H1 (cell line): ENCODE measurements around the gene TRAPPC11. TPM values are rescaled to one million over a fixed set of nuclear protein-coding genes. Genes with fewer than 3 reads are reported as not detected.

Experiments used
- CTCF ChIA-PET: fragments of 300-600 bp; sonication (Branson Sonifier 250); formaldehyde crosslinking; loops from one replicate; lab custom pipeline; 2021; ENCODE audit not compliant: partially characterized antibody; lab: Charles Lee
- POLR2A ChIA-PET: fragments of 300-600 bp; sonication (Branson Sonifier 250); formaldehyde crosslinking; loops from one replicate; lab custom pipeline; 2021; ENCODE audit warnings: inconsistent platforms; ENCODE audit not compliant: partially characterized antibody; lab: Charles Lee
- DNase-seq, 2 experiments: peaks; one replicate each; pipeline versions ENCODE4 v3.0.0 to v3.0.0-alpha.2; 2010 to 2022; ENCODE audit warnings: low spot score in 2 of 2, low read depth in 1 of 2, mixed read lengths in 1 of 2
- FAIRE-seq: peaks from 2 replicates; lab custom pipeline; 2011; peaks lifted over from hg19 to GRCh38; lab: Jason Lieb, UNC
- H2AFZ ChIP-seq: 2 replicates; pipeline ENCODE4 v1.8.1; 2012; ENCODE audit warnings: low read length, inconsistent platforms
- H2AK5ac ChIP-seq: 2 replicates; pipeline ENCODE4 v1.6.1; 2013; ENCODE audit warnings: low read depth, low read length
- H2BK120ac ChIP-seq: replicated peaks from 2 replicates; pipeline ENCODE3; 2013; ENCODE audit warnings: low read depth, low read length, inconsistent platforms
- H2BK12ac ChIP-seq: 2 replicates; pipeline ENCODE4 v1.6.1; 2013; ENCODE audit warnings: low read depth, low read length
- H2BK15ac ChIP-seq: 2 replicates; pipeline ENCODE4 v1.6.1; 2013; ENCODE audit warnings: low read length
- H2BK20ac ChIP-seq: 2 replicates; pipeline ENCODE4 v1.6.1; 2013; ENCODE audit warnings: low read length
- H2BK5ac ChIP-seq: 2 replicates; pipeline ENCODE4 v1.6.1; 2013; ENCODE audit warnings: low read depth, low read length
- H3K14ac ChIP-seq: 2 replicates; pipeline ENCODE4 v1.6.1; 2013; ENCODE audit warnings: inconsistent platforms; ENCODE audit not compliant: insufficient read length
- H3K18ac ChIP-seq: 2 replicates; pipeline ENCODE4 v1.6.1; 2013; ENCODE audit warnings: low read length; ENCODE audit errors: extremely low read depth
- H3K23ac ChIP-seq: 2 replicates; pipeline ENCODE4 v1.6.1; 2013; ENCODE audit warnings: inconsistent platforms; ENCODE audit not compliant: insufficient read length
- H3K23me2 ChIP-seq: 2 replicates; pipeline ENCODE4 v1.6.1; 2013; ENCODE audit warnings: low read depth, low read length
- H3K27ac ChIP-seq: 2 replicates; pipeline ENCODE4 v1.6.1; 2011; ENCODE audit warnings: low read depth, low read length, inconsistent platforms
- H3K27me3 ChIP-seq, 4 experiments: replicated peaks in 1 of 4; 1 replicate in 1 of 4; 2 replicates in 3 of 4; pipeline versions ENCODE4 v1.6.1 to v1.8.1; 2011 to 2013; ENCODE audit warnings: low read length in 3 of 4, mild to moderate bottlenecking in 3 of 4, inconsistent platforms in 2 of 4, mixed read lengths in 2 of 4, moderate library complexity in 1 of 4; ENCODE audit not compliant: control insufficient read depth in 3 of 4, insufficient read depth in 3 of 4; ENCODE audit errors: extremely low read depth in 1 of 4
- H3K36me3 ChIP-seq, 4 experiments: 2 replicates each; pipeline versions ENCODE4 v1.6.1 to v1.8.1; 2011 to 2013; ENCODE audit warnings: mild to moderate bottlenecking in 4 of 4, low read length in 3 of 4, moderate library complexity in 2 of 4, control low read depth in 1 of 4, inconsistent platforms in 1 of 4; ENCODE audit not compliant: insufficient read depth in 4 of 4, control insufficient read depth in 2 of 4
- H3K4ac ChIP-seq: replicated peaks from 2 replicates; pipeline ENCODE3; 2013; ENCODE audit warnings: low read length, low read depth, mixed read lengths, inconsistent platforms; ENCODE audit not compliant: insufficient read length
- H3K4me1 ChIP-seq, 4 experiments: replicated peaks in 1 of 4; 1 replicate in 1 of 4; 2 replicates in 3 of 4; pipeline versions ENCODE4 v1.6.1 to v1.8.1; 2011 to 2013; ENCODE audit warnings: low read length in 3 of 4, inconsistent platforms in 2 of 4, mixed read lengths in 1 of 4; ENCODE audit not compliant: insufficient read depth in 4 of 4, control insufficient read depth in 3 of 4
- H3K4me2 ChIP-seq, 2 experiments: 2 replicates each; pipeline versions ENCODE4 v1.6.1 to v1.8.1; 2011 to 2013; ENCODE audit warnings: low read depth in 2 of 2, low read length in 2 of 2, control low read depth in 1 of 2, inconsistent platforms in 1 of 2, mild to moderate bottlenecking in 1 of 2; ENCODE audit not compliant: insufficient read depth in 1 of 2
- H3K4me3 ChIP-seq, 4 experiments: fragments of 200-600, 300-600 bp in 1 of 4; sonication (generic), shearing (Covaris generic), sonication (Bioruptor Twin) in 1 of 4; 2 replicates each; pipeline versions ENCODE4 v1.5.1 to v1.8.1; 2011 to 2016; ENCODE audit warnings: low read length in 4 of 4, low read depth in 3 of 4, control low read depth in 2 of 4, inconsistent platforms in 2 of 4, mild to moderate bottlenecking in 2 of 4, mixed read lengths in 1 of 4, moderate library complexity in 1 of 4; ENCODE audit not compliant: insufficient read depth in 2 of 4; ENCODE audit errors: extremely low read depth in 1 of 4
- H3K56ac ChIP-seq: replicated peaks from 2 replicates; pipeline ENCODE3; 2013; ENCODE audit warnings: low read depth, mild to moderate bottlenecking, mixed read lengths, low read length, inconsistent platforms; ENCODE audit not compliant: insufficient read length
- H3K79me1 ChIP-seq: 2 replicates; pipeline ENCODE4 v1.6.1; 2013; ENCODE audit warnings: low read depth, low read length, control low read depth
- H3K79me2 ChIP-seq, 2 experiments: 2 replicates each; pipeline versions ENCODE4 v1.6.1 to v1.8.1; 2012 to 2013; ENCODE audit warnings: low read length in 2 of 2, mild to moderate bottlenecking in 2 of 2, inconsistent platforms in 1 of 2; ENCODE audit not compliant: insufficient read depth in 2 of 2, control insufficient read depth in 1 of 2
- H3K9ac ChIP-seq, 4 experiments: replicated peaks in 1 of 4; 1 replicate in 1 of 4; 2 replicates in 3 of 4; pipeline versions ENCODE4 v1.6.1 to v1.8.1; 2011 to 2013; ENCODE audit warnings: low read depth in 3 of 4, low read length in 3 of 4, control low read depth in 2 of 4, mild to moderate bottlenecking in 2 of 4, moderate library complexity in 2 of 4, inconsistent platforms in 1 of 4; ENCODE audit errors: extremely low read depth in 1 of 4
- H3K9me3 ChIP-seq, 2 experiments: 2 replicates each; pipeline versions ENCODE4 v1.6.1 to v1.8.1; 2012 to 2013; ENCODE audit warnings: mild to moderate bottlenecking in 2 of 2, moderate library complexity in 2 of 2, control low read depth in 1 of 2, inconsistent platforms in 1 of 2, low read depth in 1 of 2, low read length in 1 of 2, mixed read lengths in 1 of 2; ENCODE audit not compliant: insufficient read depth in 2 of 2
- H4K20me1 ChIP-seq, 2 experiments: replicated peaks in 1 of 2; 2 replicates each; pipeline versions ENCODE3 to v1.8.1; 2011 to 2013; ENCODE audit warnings: inconsistent platforms in 2 of 2, low read length in 2 of 2, mild to moderate bottlenecking in 1 of 2; ENCODE audit not compliant: insufficient read depth in 2 of 2, control insufficient read depth in 1 of 2
- H4K5ac ChIP-seq: 2 replicates; pipeline ENCODE4 v1.6.1; 2013; ENCODE audit warnings: low read length, low read depth, mixed read lengths, inconsistent platforms; ENCODE audit not compliant: insufficient read length
- H4K8ac ChIP-seq: 2 replicates; pipeline ENCODE4 v1.8.0; 2013; ENCODE audit warnings: mild to moderate bottlenecking, moderate library complexity, low read length, inconsistent platforms; ENCODE audit not compliant: insufficient read depth; ENCODE audit errors: extremely low read depth
- H4K91ac ChIP-seq: replicated peaks from 2 replicates; pipeline ENCODE3; 2013; ENCODE audit warnings: low read length, mixed read lengths, inconsistent platforms; ENCODE audit not compliant: insufficient read length
- BRCA1 ChIP-seq: IDR thresholded peaks from 2 replicates; pipeline ENCODE4 v1.6.1; 2012; ENCODE audit warnings: low read depth, low read length, improper control_type of control experiment
- JUN ChIP-seq: IDR thresholded peaks from 2 replicates; pipeline ENCODE4 v1.6.1; 2011; ENCODE audit warnings: low read depth, mild to moderate bottlenecking, improper control_type of control experiment, low read length
- MAX ChIP-seq: IDR thresholded peaks from 2 replicates; pipeline ENCODE4 v1.6.1; 2012; ENCODE audit warnings: inconsistent platforms
- PHF8 ChIP-seq: fragments of 200-600 bp; sonication (generic); conservative IDR thresholded peaks from 2 replicates; pipeline ENCODE4 v1.7.1; 2012; ENCODE audit warnings: low read depth, mild to moderate bottlenecking, inconsistent platforms, low read length, moderate library complexity
- WGBS, 2 experiments: shearing (Covaris generic) in 1 of 2; methylation state at CpG; one replicate each; pipeline versions ENCODE4 v1.1.6 to v1.1.7; 2013 to 2015; ENCODE audit warnings: low lambda C conversion rate in 2 of 2, mixed read lengths in 2 of 2, inconsistent platforms in 1 of 2, low coverage in 1 of 2, missing lambda C conversion rate in 1 of 2; ENCODE audit not compliant: insufficient replicate concordance in 2 of 2, insufficient coverage in 1 of 2, insufficient read length in 1 of 2; ENCODE audit errors: extremely low coverage in 1 of 2, missing lambda C conversion rate in 1 of 2; 5-methylcytosine and 5-hydroxymethylcytosine counted together
- polyA plus RNA-seq, 7 experiments: library from polyadenylated mRNA; depleted of rRNA in 3 of 7; stranded (reverse) in 5 of 7; unstranded in 2 of 7; fragments of >200 nt in 5 of 7; fragments of 200-250 nt in 2 of 7; gene quantifications; 1 replicate in 5 of 7; 2 replicates in 1 of 7; 4 replicates in 1 of 7; pipeline versions ENCODE4 v1.2.1 to v1.2.3, GENCODE V29; 2011 to 2013; ENCODE audit warnings: missing spikeins in 2 of 7, mixed read lengths in 2 of 7
- total RNA-seq: library from RNA; stranded (reverse); fragmentation: NEBNext Ultra II Directional; extraction: Animal tissue kit (Norgen Biotek cat#: 25700); gene quantifications from 2 replicates; pipeline ENCODE4 v1.2.1, GENCODE V29; 2021

The TRAPPC11 gene
- total and polyA plus RNA-seq, 2 of the 8 experiments (the other 6 are each of a cell fraction or from before 2014, with no cell fraction given), result 19.2 to 25.9 TPM

- Histone ChIP-seq H4K91ac (no peak overlapping the region), H3K4me2 (no peak overlapping the region), H2AFZ (no peak overlapping the region), H3K9me3 (no peaks in the 10 kb centered on the region), H3K4me3 (no peak overlapping the region), H2BK15ac (no peak overlapping the region), H2BK5ac (no peak overlapping the region), H3K79me1 (no peaks in the 10 kb centered on the region), H2BK120ac (no peak overlapping the region), H2BK12ac (no peak overlapping the region), H3K36me3 (peaks cover 0 to 3% (median 0%) of the 10 kb centered on the region in 4 experiments; a peak in 3 of 8 replicates), H3K27me3 (no peaks in the 10 kb centered on the region), H4K20me1 (no peaks in the 10 kb centered on the region), H4K8ac (no peak overlapping the region), H2BK20ac (no peak overlapping the region), H3K9ac (no peak overlapping the region), H3K18ac (no peak overlapping the region), H3K4me1 (peaks cover 2 to 9% (median 5%) of the 10 kb centered on the region in 4 experiments; a peak in 6 of 7 replicates), H3K56ac (no peak overlapping the region), H4K5ac (no peak overlapping the region), H3K23ac (no peak overlapping the region), H3K4ac (no peak overlapping the region), H2AK5ac (no peak overlapping the region), H3K14ac (no peak overlapping the region), H3K79me2 (no peaks in the 10 kb centered on the region), H3K27ac (no peak overlapping the region), H3K23me2 (no peaks in the 10 kb centered on the region)
- CTCF ChIA-PET, result no interaction called here
- DNase-seq (no peak), FAIRE-seq (no peak)
- POLR2A ChIA-PET, result interaction anchor here (0.7 kb wide), 1 partner anchor 12 kb away, joined by 3 read pairs; no protein-coding TSS in a partner anchor
- 87% methylated on average over 5 of the region's 5 CpGs; no CpG with 5 or more reads in 1 of the 2 experiments for WGBS, 2 experiments
- TF ChIP-seq BRCA1 (no peak), MAX (no peak), JUN (no peak), PHF8 (no peak)
These were observed 20.7 kb upstream of the TRAPPC11 start for GRCh38 chr4:183638436-183638835.
